Activated B cell treated with CpG ODN at 0.5 μM for 24 hours (primary cell): ENCODE results near the gene PRKCG. TPM values are rescaled to one million over a fixed set of nuclear protein-coding genes. Genes with fewer than 3 reads are reported as not detected.

Experiments used
- ATAC-seq: fragments of 200-7000 bp; cut with Tn5 transposase; one replicate; pipeline ENCODE4 v1.10.0; 2021; ENCODE audit warnings: low read depth, mild to moderate bottlenecking, moderate library complexity
- CTCF ChIA-PET: fragments of 350-600 bp; sonication (Branson Sonifier 250); formaldehyde crosslinking; loops from one replicate; lab custom pipeline; 2021; ENCODE audit warnings: antibody characterized with exemption; lab: Charles Lee
- POLR2A ChIA-PET: fragments of 350-600 bp; sonication (Branson Sonifier 250); formaldehyde crosslinking; loops from one replicate; lab custom pipeline; 2021; ENCODE audit warnings: antibody characterized with exemption; lab: Charles Lee
- DNase-seq: peaks from one replicate; pipeline ENCODE4 v3.0.0; 2022
- H3K27ac Mint-ChIP-seq: one replicate; pipeline ENCODE4 v1.8.0; 2020; ENCODE audit warnings: mixed read lengths
- H3K27me3 Mint-ChIP-seq: one replicate; pipeline ENCODE4 v1.8.0; 2021; ENCODE audit warnings: mixed read lengths
- H3K36me3 Mint-ChIP-seq: one replicate; pipeline ENCODE4 v1.8.0; 2021; ENCODE audit warnings: low read depth, mixed read lengths
- H3K4me1 Mint-ChIP-seq: one replicate; pipeline ENCODE4 v1.8.0; 2021; ENCODE audit warnings: mixed read lengths
- H3K4me3 Mint-ChIP-seq: one replicate; pipeline ENCODE4 v1.8.0; 2020; ENCODE audit warnings: mild to moderate bottlenecking, mixed read lengths
- H3K9me3 Mint-ChIP-seq: one replicate; pipeline ENCODE4 v1.8.0; 2020; ENCODE audit warnings: mixed read lengths
- intact Hi-C: fragments of 100-400 bp; cut with micrococcal nuclease; formaldehyde crosslinking; loops from one replicate; pipeline ENCODE4 v1.15.1; 2024
- total RNA-seq: library from RNA; stranded (reverse); gene quantifications from 2 replicates; pipeline ENCODE4 v1.2.3, GENCODE V29; 2022
- TF ChIP-seq, protein P1 (sequence below): fragments of 200-600 bp; IDR thresholded peaks from one replicate; pipeline ENCODE4 v1.8.0; 2022; ENCODE audit warnings: antibody characterized with exemption, mild to moderate bottlenecking

PRKCG gene
- total RNA-seq, 1 donor from 2014 or later: not detected

GRCh38 chr19:53898166-53898565, 16.2 kb downstream of the PRKCG start:
- Mint-ChIP-seq H3K4me3 (no peak overlapping the region), H3K27me3 (peaks cover 54% of the 10 kb centered on the region), H3K36me3 (no peaks in the 10 kb centered on the region)

DNA sequence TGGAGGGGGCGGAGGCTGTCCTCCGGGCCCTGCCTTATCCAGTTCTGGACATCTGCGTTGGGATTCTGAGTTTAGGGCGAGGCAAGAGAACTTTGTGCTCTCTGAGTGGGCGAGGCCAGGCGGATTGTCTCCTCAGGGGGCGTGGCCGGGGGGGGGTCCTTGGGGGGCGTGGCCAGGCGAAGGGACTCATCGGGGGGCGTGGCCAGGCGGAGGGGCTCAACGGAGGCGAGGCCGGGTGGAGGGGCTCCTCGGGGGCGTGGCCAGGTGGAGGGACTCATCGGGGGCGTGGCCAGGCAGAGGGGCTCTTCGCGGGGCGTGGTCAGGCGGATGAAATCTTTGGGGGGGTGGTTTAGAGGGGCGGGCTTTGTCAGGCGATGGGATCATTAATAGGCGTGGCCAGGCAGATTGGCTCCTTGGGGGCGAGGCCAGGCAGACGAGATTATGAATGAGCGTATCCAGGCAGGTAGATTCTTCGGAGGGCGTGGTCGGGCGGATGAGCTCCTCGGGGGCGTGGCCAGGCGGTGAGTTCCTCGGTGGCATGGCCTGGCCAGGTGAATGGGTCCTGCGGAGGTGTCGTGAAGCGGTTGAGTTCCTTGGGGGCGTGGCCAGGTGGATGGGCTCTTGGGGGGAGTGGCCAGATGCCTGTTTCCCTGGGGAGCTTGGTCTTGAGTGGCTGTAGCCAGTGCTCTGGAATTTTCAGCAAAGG, 16.8 kb downstream of the PRKCG start:
- DNase-seq (no peak), ATAC-seq (no peak)
- Mint-ChIP-seq H3K27me3 (peaks cover 51% of the 10 kb centered on the region), H3K36me3 (no peaks in the 10 kb centered on the region), H3K4me1 (peaks cover 2% of the 10 kb centered on the region), H3K27ac (no peak overlapping the region), H3K9me3 (no peaks in the 10 kb centered on the region), H3K4me3 (no peak overlapping the region)
- POLR2A ChIA-PET: no interaction called here
- TF ChIP-seq, protein P1, sequence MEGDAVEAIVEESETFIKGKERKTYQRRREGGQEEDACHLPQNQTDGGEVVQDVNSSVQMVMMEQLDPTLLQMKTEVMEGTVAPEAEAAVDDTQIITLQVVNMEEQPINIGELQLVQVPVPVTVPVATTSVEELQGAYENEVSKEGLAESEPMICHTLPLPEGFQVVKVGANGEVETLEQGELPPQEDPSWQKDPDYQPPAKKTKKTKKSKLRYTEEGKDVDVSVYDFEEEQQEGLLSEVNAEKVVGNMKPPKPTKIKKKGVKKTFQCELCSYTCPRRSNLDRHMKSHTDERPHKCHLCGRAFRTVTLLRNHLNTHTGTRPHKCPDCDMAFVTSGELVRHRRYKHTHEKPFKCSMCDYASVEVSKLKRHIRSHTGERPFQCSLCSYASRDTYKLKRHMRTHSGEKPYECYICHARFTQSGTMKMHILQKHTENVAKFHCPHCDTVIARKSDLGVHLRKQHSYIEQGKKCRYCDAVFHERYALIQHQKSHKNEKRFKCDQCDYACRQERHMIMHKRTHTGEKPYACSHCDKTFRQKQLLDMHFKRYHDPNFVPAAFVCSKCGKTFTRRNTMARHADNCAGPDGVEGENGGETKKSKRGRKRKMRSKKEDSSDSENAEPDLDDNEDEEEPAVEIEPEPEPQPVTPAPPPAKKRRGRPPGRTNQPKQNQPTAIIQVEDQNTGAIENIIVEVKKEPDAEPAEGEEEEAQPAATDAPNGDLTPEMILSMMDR: no peak
- CTCF ChIA-PET: no interaction called here
- intact Hi-C loops: no loop called here

More at GRCh38 chr19:53898166-53898565, 16.2 kb downstream of the PRKCG start:
- Mint-ChIP-seq H3K9me3 (no peaks in the 10 kb centered on the region), H3K4me1 (peaks cover 2% of the 10 kb centered on the region), H3K27ac (no peak overlapping the region)
- no peak for DNase-seq
- intact Hi-C loops: no loop called here
- ChIA-PET CTCF (no interaction called here), POLR2A (no interaction called here)
- ATAC-seq: no peak
- TF ChIP-seq, protein P1: no peak

DNA sequence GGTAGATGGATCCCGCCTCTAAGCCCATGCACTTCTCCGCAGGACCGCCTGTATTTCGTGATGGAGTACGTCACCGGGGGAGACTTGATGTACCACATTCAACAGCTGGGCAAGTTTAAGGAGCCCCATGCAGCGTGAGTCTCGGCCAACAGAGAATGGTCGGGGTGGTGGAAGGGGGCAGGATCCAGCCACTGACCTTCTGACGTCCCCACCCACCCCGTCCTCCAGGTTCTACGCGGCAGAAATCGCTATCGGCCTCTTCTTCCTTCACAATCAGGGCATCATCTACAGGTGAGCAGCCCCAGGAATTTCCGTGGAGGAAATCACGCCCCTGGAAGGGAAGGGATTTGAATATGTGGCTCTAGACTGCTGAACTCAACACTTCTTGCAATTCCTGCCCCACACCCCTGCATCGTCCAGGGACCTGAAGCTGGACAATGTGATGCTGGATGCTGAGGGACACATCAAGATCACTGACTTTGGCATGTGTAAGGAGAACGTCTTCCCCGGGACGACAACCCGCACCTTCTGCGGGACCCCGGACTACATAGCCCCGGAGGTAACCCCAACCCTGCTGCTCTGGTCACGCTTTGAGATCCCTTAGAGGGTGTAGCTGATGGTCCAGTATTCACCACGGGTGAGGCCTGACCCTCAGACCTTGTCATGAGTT, 18.3 kb downstream of the PRKCG start:
- TF ChIP-seq, protein P1: no peak
- intact Hi-C loops: no loop called here
- DNase-seq (no peak), ATAC-seq (no peak)
- Mint-ChIP-seq H3K4me3 (no peak overlapping the region), H3K4me1 (peaks cover 2% of the 10 kb centered on the region), H3K36me3 (no peaks in the 10 kb centered on the region), H3K27me3 (peaks cover 58% of the 10 kb centered on the region), H3K9me3 (no peaks in the 10 kb centered on the region), H3K27ac (no peak overlapping the region)
- ChIA-PET POLR2A (no interaction called here), CTCF (no interaction called here)

DNA sequence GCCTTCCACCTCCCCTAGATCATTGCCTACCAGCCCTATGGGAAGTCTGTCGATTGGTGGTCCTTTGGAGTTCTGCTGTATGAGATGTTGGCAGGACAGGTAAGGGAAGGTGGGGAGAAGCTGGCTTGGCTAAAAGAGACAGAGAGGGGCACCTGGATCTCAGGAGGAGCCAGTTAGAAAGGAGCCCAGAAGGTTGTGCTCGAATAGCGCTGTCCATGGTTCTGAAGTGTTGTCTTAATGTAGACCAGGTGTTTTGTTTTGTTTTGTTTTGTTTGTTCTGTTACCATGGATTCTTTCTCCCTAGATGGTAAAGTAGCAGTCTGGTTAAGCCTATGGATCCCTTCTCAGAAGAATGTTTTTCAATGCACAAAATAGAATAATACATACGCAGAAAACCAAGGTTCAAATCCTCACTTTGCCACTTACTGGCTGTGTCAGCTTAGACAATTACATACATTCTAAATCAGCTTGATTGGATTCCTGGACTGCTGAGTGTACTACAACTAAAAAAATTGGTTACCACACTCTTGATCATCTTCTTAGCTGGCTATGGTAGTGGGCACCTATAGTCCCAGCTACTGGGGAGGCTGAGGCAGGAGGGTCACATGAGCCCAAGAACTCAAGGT, 21.2 kb downstream of the PRKCG start:
- intact Hi-C loops: no loop called here
- peaks cover 62% of the 10 kb centered on the region for H3K27me3 Mint-ChIP-seq
- ChIA-PET CTCF (no interaction called here), POLR2A (no interaction called here)
- TF ChIP-seq, protein P1: no peak
- H3K4me3 Mint-ChIP-seq: no peak overlapping the region
- H3K4me1 Mint-ChIP-seq: peaks cover 16% of the 10 kb centered on the region
- H3K27ac Mint-ChIP-seq: peak overlapping the region; percentile 46
- ATAC-seq: no peak
- H3K36me3 Mint-ChIP-seq: no peaks in the 10 kb centered on the region
- no peak for DNase-seq
- no peaks in the 10 kb centered on the region for H3K9me3 Mint-ChIP-seq

DNA sequence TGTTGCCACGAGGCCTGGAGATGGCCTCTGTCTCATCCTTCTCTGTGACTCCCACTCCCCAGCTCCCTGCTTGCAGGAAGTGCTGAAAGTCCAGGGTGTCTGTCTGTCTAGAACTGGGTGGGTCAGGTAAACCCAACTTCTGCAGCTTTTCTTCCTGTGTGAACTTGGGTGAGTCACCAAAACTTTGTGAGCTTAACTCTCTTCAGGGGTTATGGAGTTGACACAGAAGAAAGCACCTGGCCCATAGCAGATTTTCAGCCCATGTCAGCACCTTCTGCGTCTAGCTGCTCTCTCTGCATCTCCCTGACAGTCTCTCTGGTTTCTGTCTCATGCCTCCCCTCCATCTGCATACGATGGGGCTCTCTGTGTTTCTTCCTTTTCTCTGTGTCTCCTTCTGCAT, 22.9 kb downstream of the PRKCG start:
- POLR2A ChIA-PET: no interaction called here
- peaks cover 62% of the 10 kb centered on the region for H3K27me3 Mint-ChIP-seq
- intact Hi-C loops: no loop called here

More for the DNA sequence above, 22.9 kb downstream of the PRKCG start:
- no peak overlapping the region for H3K27ac Mint-ChIP-seq
- TF ChIP-seq, protein P1: no peak
- ATAC-seq: no peak
- no peaks in the 10 kb centered on the region for H3K9me3 Mint-ChIP-seq
- DNase-seq: no peak
- H3K4me1 Mint-ChIP-seq: peaks cover 22% of the 10 kb centered on the region
- no peak overlapping the region for H3K4me3 Mint-ChIP-seq
- CTCF ChIA-PET: no interaction called here
- no peaks in the 10 kb centered on the region for H3K36me3 Mint-ChIP-seq
